Gastroesophageal sphincter (tissue), 4 donors: ENCODE data around the gene CEP250. TPM values are rescaled to one million over a fixed set of nuclear protein-coding genes. Genes with fewer than 3 reads are reported as not detected.

Experiments
- ATAC-seq: fragments of 150-250 bp; one replicate; pipeline ENCODE4 v1.9.1; 2016; ENCODE audit warnings: mild to moderate bottlenecking, moderate library complexity
- H3K27ac ChIP-seq, 4 donors: fragments of 200-600 bp; sonication (generic) in 3 of 4; 1 replicate in 3 of 4; 2 replicates in 1 of 4; pipeline ENCODE4 v1.5.1; 2016 to 2019
- H3K27me3 ChIP-seq: fragments of 200-600 bp; sonication (generic); one replicate; pipeline ENCODE4 v1.5.1; 2019
- H3K36me3 ChIP-seq, 2 donors: fragments of 200-600 bp; sonication (generic); one replicate each; pipeline ENCODE4 v1.5.1; 2019; ENCODE audit warnings: control low read depth in 1 of 2
- H3K4me1 ChIP-seq, 3 donors: fragments of 200-600 bp; sonication (generic); 1 replicate in 2 of 3; 2 replicates in 1 of 3; pipeline ENCODE4 v1.5.1; 2016 to 2019; ENCODE audit warnings: control low read depth in 2 of 3
- H3K4me3 ChIP-seq, 2 donors: fragments of 200-600 bp; sonication (generic); one replicate each; pipeline ENCODE4 v1.5.1; 2019; ENCODE audit warnings: mild to moderate bottlenecking in 1 of 2, moderate library complexity in 1 of 2
- H3K9me3 ChIP-seq, 3 donors: fragments of 200-600 bp; sonication (generic); one replicate each; pipeline ENCODE4 v1.5.1; 2017 to 2019; ENCODE audit warnings: control low read depth in 2 of 3
- EP300 ChIP-seq: sonication (generic); formaldehyde crosslinking; IDR thresholded peaks from one replicate; pipeline ENCODE4 v1.6.1; 2017; ENCODE audit warnings: antibody characterized with exemption, mild to moderate bottlenecking
- POLR2A ChIP-seq, 2 donors: fragments of 450-650 bp; IDR thresholded peaks; one replicate each; pipeline ENCODE4 v1.6.1; 2017; ENCODE audit warnings: antibody characterized with exemption in 2 of 2, mild to moderate bottlenecking in 2 of 2, moderate library complexity in 1 of 2
- POLR2AphosphoS5 ChIP-seq: sonication (generic); formaldehyde crosslinking; IDR thresholded peaks from one replicate; pipeline ENCODE4 v1.6.1; 2017; ENCODE audit warnings: antibody characterized with exemption
- WGBS, 2 donors: methylation state at CpG; one replicate each; pipeline ENCODE4 v1.1.5; 2018; ENCODE audit warnings: low coverage in 1 of 2; 5-methylcytosine and 5-hydroxymethylcytosine counted together
- total RNA-seq, 4 donors: library from RNA; depleted of rRNA; stranded (reverse); fragments of >200 nt; gene quantifications; one replicate each; pipeline ENCODE4 v1.1.0, GENCODE V29; 2016
- TF ChIP-seq, protein P1 (sequence below), 4 experiments: fragments of 200-600 bp in 2 of 4; fragments of 450-650 bp in 2 of 4; sonication (generic) in 1 of 4; IDR thresholded peaks; one replicate each; pipeline ENCODE4 v1.5.1; 2017 to 2019; ENCODE audit warnings: antibody characterized with exemption in 4 of 4, mild to moderate bottlenecking in 2 of 4, moderate library complexity in 2 of 4

CEP250 gene
- total RNA-seq, 4 donors from 2014 or later, result 22.6 to 37.9 (median 30.9) TPM

DNA sequence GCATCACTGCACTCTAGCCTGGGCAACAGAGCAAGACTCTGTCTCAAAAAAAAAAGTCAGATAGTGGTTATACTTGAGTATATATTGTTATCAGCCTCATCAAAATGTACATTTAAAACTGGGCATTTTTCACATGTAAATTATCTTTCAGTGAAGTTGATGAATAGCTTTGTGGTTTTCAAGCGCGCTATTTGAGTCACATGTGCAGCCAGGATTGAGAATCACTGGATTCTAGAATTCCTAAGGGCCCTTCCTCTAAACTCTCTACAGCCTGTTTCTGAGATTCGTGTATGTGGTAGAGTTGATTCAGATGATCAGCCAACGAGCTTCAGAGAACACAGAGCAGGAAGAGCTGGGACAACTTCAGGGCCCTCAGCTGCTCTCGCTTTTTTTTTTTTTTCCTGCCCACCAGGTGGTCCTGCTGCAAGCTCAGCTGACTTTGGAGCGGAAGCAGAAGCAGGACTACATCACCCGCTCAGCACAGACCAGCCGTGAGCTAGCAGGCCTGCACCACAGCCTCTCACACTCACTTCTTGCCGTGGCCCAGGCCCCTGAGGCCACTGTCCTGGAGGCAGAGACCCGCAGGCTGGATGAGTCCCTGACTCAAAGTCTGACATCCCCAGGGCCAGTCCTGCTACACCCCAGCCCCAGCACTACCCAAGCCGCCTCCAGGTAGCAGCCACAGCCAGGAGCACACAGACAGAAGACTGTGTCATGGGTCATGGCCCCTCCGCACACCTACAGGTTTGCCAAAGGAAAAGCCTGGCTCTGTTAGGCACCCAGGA lies 55.7 kb downstream of the CEP250 start:
- Histone ChIP-seq H3K4me3 (no peak overlapping the region), H3K27me3 (no peaks in the 10 kb centered on the region), H3K9me3 (no peaks in the 10 kb centered on the region), H3K4me1 (no peaks in the 10 kb centered on the region), H3K36me3 (peaks cover 0 to 93% of the 10 kb centered on the region in 2 donors), H3K27ac (no peak overlapping the region)
- WGBS, 2 donors, result 78 to 89% methylated on average over 3 to 4 of the region's 12 CpGs
- ATAC-seq, result no peak
- TF ChIP-seq EP300, result no peak
- TF ChIP-seq POLR2A (IDR thresholded peaks at IDR 0.05), result no peak
- TF ChIP-seq, protein P1, sequence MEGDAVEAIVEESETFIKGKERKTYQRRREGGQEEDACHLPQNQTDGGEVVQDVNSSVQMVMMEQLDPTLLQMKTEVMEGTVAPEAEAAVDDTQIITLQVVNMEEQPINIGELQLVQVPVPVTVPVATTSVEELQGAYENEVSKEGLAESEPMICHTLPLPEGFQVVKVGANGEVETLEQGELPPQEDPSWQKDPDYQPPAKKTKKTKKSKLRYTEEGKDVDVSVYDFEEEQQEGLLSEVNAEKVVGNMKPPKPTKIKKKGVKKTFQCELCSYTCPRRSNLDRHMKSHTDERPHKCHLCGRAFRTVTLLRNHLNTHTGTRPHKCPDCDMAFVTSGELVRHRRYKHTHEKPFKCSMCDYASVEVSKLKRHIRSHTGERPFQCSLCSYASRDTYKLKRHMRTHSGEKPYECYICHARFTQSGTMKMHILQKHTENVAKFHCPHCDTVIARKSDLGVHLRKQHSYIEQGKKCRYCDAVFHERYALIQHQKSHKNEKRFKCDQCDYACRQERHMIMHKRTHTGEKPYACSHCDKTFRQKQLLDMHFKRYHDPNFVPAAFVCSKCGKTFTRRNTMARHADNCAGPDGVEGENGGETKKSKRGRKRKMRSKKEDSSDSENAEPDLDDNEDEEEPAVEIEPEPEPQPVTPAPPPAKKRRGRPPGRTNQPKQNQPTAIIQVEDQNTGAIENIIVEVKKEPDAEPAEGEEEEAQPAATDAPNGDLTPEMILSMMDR (IDR thresholded peaks at IDR 0.05), result no peak
- TF ChIP-seq POLR2AphosphoS5, result no peak

DNA sequence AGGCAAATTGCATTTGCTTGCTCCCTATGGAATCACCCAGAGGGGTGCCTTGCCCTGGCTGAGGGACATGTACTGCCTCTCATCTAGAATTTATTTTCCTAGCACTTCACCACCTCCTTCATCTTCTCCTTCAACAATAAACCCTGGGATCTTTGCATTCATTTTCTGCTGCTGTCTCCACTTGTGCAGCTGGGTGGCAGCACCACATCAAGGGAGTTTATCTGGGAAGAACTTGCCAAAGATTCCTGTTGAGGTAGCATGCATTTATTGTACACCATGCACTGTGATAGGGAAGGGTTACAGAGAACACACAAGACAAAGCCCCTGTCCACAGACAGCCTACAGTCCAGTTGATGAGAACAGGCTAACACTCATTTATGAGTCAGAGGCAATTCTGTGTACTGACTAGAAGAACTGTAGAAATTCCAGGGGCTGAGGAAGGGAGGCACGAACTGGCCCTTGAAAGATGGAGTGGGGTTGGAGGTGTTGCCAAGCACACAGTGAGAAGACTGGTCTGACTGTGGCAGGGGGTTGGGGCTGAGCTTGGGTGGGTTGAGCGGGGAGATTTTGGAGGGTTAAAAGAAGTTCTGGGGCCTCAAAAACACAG lies 56.5 kb downstream of the CEP250 start:
- TF ChIP-seq, protein P1 (IDR thresholded peaks at IDR 0.05), result peak in 3 of 4 experiments; percentile 34 to 55 (median 53)
- no peak for TF ChIP-seq EP300
- H3K27me3 ChIP-seq, result no peaks in the 10 kb centered on the region
- H3K27ac ChIP-seq, result no peak overlapping the region
- H3K36me3 ChIP-seq, result peaks cover 0 to 85% of the 10 kb centered on the region in 2 donors
- no peak overlapping the region for H3K4me3 ChIP-seq
- 67 to 88% methylated on average over 1 to 2 of the region's 2 CpGs for WGBS, 2 donors
- ATAC-seq, result no peak
- no peaks in the 10 kb centered on the region for H3K4me1 ChIP-seq
- no peaks in the 10 kb centered on the region for H3K9me3 ChIP-seq

DNA sequence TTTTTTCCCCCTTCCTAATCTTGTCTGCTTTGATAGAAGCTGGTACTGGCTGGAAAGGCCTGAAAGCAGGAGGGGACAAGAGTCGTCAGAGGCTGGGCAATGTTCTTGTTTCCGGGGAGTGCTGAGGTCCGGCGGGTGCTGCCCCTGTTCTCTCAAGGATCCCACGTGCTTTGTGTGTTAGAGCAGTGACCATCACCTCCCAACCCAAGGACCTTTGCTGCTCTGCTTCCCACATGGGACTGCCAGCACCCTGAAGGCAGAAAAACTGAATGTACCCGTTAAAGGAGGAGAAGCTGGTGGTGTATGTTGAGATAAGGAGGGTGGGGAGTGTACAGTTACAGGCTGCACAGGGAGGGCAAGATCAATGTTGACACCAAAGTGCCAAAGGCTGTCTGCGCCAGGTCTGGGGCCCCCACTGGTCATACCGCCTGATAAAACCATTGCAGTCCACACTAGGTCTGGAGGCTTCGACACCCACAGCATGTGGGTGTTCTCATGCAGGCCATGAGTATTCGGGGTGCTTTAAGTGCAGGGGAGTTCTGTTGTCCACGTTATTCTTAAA lies 59.1 kb downstream of the CEP250 start:
- Histone ChIP-seq H3K4me1 (no peaks in the 10 kb centered on the region), H3K36me3 (peaks cover 0 to 60% of the 10 kb centered on the region in 2 donors), H3K4me3 (no peak overlapping the region), H3K9me3 (no peaks in the 10 kb centered on the region), H3K27me3 (no peaks in the 10 kb centered on the region), H3K27ac (no peak overlapping the region)
- ATAC-seq, result no peak
- 90% methylated on average over 3 of the region's 11 CpGs; no CpG with 5 or more reads in 1 of the 2 donors for WGBS, 2 donors
- no peak for TF ChIP-seq POLR2A (IDR thresholded peaks at IDR 0.05)
- TF ChIP-seq EP300, result no peak
- TF ChIP-seq, protein P1 (IDR thresholded peaks at IDR 0.05), result no peak
- TF ChIP-seq POLR2AphosphoS5, result no peak

DNA sequence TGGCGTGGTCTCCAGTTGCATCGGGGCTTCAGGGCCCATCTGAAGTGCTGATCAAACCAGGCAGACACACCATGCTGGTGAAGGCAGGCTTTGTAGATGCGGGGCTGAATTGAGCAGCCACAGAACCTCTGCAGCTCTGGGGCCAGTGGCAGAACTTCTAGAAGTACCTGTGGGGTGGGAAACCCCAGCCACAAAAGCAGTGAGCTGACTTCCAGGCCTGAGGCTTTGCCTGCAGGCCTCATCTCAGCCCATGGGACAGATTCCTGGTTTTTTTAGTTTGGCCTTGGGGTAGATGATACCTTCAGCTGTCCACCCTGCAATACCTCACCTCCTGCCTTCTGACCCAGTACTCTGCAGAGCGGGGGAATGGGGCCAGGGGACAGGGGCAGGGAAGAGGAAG lies 59.9 kb downstream of the CEP250 start:
- WGBS, 2 donors, result 80% methylated on average over 1 of the region's 4 CpGs; no CpG with 5 or more reads in 1 of the 2 donors
- no peak for ATAC-seq
- H3K27ac ChIP-seq, result no peak overlapping the region
- H3K4me3 ChIP-seq, result no peak overlapping the region
- H3K36me3 ChIP-seq, result peaks cover 0 to 51% of the 10 kb centered on the region in 2 donors
- no peak for TF ChIP-seq POLR2AphosphoS5
- TF ChIP-seq, protein P1 (IDR thresholded peaks at IDR 0.05), result no peak
- no peak for TF ChIP-seq POLR2A (IDR thresholded peaks at IDR 0.05)
- TF ChIP-seq EP300, result no peak
- no peaks in the 10 kb centered on the region for H3K27me3 ChIP-seq
- no peaks in the 10 kb centered on the region for H3K4me1 ChIP-seq
- no peaks in the 10 kb centered on the region for H3K9me3 ChIP-seq
